NCI-H146 (cell line): ENCODE results near the gene MRPS33.
"Not testable (repeated sequence)": the region's sequence is repeated elsewhere in the genome, so short reads cannot be mapped to it uniquely, and the experiment has no call there.

Experiments
- DNase-seq: peaks from one replicate; lab custom pipeline; 2025; lab: John Stamatoyannopoulos, UW

Gene MRPS33

GRCh38 chr7:141014524-141015395 is at the start of gene MRPS33:
MRPS33 (minus strand) TSS chr7:141014952; CDS start chr7:141010633, 4,319 bp downstream.
- DNase-seq, result peak; percentile 97

GRCh38 chr7:141057788-141058187 is 43.0 kb upstream of the MRPS33 start:
- no peak for DNase-seq

DNA sequence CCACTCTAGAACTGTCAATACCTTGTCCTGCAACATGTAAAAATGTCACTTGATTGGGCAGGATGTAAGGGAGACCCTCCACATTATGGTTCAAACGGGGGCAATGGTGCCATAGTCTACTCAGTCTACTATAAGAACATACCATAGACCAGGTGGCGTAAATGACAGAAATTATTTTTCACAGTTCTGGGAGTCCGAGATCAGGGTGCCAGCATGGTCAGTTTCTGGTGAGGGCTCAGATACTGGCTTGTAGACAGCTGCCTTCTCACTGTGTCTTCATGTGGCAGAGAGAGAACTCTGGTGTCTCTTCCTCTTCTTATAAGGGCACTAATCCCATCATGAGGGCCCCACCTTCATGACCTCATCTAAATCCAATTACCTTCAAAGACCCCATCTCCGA is 40.4 kb upstream of the MRPS33 start:
- DNase-seq, result no peak

DNA sequence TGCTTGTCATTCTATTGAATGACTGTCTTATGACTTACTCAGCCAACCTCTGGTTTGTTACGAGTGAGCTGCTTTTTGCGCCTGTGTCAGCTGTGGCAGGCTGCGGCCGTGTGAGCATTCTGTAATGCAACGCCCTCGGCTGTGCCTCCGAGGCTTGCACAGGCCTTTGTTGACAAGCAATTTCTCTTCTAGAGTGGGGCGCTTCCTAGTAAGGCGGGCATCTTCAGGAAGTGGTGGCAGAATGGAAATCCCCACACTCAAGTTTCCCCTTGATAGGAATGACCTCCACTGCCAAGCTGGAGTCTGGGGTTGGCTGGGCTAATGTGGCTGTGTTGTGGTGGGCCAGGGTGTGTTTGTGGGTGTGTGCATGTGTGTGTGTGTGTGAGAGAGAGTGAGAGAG is 38.9 kb upstream of the MRPS33 start:
- DNase-seq, result no peak

DNA sequence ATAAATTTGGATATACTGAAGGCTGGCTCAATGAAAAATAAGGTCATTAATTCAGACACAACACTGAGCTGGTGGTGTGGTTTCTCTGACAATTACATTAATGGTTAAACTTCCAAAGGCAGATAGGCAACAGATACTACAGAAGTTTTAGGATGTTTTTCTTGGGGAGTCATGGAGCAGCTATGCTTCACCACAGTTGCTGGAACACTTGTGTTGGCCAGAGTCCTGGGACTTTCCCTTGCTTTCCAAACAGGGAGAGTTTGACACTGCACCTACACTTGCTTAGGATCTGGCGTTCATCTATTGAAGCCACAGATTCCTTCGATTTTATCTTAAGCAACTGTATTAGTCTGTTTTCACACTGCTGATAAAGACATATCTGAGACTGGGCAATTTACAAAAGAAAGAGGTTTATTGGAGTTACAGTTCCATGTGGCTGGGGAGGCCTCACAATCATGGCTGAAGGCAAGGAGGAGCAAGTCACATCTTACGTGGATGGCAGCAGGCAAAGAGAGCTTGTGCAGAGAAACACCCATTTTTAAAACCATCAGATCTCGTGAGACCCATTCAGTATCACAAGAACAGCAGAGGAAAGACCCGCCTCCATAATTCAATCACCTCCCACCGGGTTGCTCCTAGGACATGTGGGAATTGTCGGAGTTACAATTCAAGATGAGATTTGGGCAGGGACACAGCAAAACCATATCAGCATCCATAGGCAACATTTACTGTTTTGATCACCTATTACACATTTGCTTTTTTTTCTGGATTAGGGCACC is 31.3 kb upstream of the MRPS33 start:
- DNase-seq, result no peak

- no peak for DNase-seq
Measured at GRCh38 chr7:141045126-141045841, 30.5 kb upstream of the MRPS33 start.

DNA sequence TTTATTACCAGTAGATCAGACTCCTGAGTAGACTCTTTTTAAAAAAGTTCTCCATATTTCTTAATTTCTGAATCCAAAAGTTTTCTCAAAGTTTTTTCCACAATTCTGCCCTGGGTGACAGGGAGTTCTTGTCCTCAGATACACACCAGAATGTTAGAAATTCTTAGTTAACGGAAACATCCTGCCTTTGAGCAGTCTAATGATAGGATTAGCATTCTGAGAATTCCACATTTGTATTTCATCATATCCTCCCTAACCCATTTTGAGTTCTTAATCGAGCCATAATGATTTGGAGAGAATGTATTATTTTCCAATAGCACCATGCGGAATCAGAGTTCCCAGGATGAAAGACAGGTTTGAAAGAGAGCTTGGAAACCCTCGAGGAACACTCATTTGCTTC is 28.9 kb upstream of the MRPS33 start:
- DNase-seq, result no peak

DNA sequence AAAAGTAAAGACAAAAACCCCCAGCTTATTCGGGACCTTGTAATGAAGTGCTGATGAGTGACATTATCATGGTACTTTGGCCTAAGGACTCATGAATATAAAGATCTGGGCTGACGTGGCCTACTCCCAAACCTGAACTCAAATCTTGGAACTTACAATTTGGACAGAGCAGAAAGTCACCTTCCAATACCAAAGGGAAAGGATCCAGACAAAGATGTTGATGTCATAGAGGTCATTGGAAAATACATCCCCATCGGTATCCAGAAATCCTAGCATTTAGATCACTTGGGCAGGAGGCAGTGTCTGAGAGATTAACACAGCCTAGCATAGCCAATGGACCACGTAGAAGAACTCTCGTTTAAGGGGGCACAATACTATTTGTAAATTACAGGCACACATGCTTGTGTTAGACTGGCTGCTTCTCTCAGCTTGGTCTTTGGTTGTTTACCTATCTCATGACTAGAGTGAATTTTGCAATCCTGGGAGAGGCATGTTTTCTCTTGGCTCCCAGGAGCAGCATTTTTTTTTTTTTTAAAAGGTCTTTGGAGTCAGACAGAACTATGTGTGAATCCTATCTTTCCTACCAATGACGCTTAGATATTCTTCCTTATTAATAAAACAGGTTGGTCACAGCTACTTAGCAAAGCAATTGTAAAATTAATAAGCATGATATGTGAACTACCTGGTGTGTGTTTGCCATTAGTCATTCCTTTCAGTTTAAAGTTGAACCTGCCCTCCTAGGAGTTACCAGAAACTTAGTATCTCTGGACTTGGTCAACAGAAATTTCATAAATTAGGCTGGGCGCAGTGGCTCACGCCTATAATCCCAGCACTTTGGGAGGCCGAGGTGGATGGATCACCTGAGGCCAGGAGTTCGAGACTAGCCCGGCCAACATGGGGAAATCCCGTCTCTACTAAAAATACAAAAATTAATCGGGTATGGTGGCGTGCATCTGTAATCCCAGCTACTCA is 27.8 kb upstream of the MRPS33 start:
- no peak for DNase-seq

DNA sequence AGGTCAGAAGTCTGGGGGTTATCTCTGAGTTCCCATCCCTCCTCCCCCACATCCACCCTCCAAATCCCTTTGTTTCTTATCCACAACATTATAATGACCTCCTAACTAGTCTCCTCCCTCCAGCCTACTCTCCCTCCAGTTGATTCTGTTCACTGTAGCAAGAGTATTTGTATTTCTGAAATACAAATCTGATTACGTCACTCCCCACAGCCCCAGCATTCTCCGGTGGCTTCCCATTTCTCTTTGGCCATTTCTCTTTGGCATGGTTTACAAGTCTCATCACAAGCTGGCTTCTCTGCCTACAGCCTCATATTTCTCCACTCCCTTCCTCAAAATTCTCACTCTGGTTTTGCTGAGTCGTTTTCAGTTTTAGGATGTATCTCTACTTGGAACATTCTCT is 24.6 kb upstream of the MRPS33 start:
- DNase-seq, result no peak

DNA sequence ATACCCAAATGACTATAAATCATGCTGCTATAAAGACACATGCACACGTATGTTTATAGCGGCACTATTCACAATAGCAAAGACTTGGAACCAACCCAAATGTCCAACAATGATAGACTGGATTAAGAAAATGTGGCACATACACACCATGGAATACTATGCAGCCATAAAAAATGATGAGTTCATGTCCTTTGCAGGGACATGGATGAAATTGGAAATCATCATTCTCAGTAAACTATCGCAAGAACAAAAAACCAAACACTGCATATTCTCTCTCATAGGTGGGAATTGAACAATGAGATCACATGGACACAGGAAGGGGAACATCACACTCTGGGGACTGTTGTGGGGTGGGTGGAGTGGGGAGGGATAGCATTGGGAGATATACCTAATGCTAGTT is 23.3 kb upstream of the MRPS33 start:
- not testable (repeated sequence) for DNase-seq

DNA sequence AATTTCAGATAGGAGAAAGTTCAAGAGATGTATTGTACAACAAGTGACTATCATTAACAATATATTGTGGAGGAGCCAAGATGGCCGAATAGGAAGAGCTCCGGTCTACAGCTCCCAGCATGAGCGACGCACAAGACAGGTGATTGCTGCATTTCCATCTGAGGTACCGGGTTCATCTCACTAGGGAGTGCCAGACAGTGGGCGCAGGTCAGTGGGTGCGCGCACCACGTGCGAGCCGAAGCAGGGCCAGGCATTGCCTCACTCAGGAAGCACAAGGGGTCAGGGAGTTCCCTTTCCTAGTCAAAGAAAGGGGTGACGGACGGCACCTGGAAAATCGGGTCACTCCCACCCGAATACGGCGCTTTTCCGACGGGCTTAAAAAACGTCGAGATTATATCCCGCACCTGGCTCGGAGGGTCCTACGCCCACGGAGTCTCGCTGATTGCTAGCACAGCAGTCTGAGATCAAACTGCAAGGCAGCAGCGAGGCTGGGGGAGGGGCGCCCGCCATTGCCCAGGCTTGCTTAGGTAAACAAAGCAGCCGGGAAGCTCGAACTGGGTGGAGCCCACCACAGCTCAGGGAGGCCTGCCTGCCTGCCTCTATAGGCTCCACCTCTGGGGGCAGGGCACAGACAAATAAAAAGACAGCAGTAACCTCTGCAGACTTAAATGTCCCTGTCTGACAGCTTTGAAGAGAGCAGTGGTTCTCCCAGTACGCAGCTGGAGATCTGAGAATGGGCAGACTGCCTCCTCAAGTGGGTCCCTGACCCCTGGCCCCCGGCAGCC is 18.0 kb upstream of the MRPS33 start:
- peak; percentile 66 for DNase-seq

DNA sequence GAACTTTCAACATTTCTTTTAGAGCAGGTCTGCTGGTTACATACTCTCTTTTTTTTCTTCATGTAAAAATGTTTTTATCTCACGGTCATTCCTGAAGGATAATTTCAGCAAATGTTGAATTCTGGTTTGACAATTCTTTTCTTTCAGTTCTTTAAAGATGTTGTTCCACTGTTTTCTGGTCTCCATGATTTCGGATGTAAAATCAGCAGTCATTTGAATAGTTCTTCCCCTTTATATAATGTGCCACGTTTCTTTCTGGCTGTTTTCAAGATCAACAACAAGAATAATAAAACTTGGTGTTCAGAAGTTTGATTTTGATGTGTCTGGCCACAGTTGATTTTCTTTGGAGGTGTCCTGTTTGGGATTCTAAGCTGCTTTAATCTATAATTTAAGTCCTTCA is 14.0 kb upstream of the MRPS33 start:
- DNase-seq, result no peak

DNA sequence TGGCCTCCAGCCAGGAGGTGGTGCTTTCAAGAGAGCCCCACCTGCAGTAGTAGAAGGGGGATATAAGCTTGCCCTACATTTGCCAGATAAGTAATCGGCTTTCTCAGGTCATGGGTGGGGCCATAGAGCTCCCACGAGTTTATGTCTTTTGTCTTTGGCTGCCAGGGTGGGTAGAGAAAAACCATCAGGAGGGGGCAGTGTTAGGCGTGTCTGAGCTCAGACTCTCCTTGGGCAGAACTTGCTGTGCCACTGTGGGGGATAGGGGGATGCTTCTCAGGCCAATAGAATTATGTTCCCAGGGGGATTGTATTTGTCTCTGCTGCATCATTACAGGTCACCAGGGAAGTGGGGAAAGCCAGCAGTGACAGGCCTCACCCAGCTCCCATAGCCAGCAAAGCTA is 12.3 kb upstream of the MRPS33 start:
- peak; percentile 18 for DNase-seq

GRCh38 chr7:141024668-141025067 is 9.9 kb upstream of the MRPS33 start:
- DNase-seq, result no peak

DNA sequence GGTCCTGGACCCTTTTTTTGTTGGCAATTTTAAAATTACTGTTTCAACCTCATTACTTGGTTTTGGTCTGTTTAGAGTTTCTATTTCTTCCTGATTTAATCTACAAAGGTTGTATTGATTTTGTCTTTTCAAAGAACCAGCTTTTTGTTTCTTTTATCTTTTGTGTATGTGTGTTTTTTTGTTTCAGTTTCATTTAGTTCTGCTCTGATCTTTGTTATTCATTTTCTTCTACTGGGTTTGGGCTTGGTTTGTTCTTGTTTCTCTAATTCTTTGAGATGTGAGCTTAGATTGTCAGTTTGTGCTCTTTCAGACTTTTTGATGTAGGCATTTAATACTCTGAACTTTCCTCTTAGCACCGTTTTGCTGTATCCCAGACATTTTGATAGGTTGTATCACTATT is 8.5 kb upstream of the MRPS33 start:
- no peak for DNase-seq

DNA sequence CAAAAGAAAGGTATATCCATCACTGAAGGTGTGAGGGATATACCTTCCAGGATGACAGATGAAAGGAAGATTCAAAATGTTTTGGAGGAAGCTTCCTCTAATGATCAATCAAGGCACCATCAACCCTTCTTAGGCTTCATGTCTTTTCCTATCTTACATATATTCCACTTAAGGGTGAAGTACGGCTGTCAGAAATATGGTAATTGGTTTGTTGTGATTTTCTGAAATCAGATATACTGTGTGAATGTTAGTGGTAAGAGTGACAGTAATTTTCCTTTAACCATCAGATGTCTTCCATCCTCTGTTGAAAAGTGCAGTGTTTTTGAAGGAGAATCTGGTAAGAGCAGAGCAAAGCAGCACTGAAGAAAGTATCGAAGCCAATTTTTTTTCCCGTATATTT is 2.8 kb upstream of the MRPS33 start:
- DNase-seq, result no peak

DNA sequence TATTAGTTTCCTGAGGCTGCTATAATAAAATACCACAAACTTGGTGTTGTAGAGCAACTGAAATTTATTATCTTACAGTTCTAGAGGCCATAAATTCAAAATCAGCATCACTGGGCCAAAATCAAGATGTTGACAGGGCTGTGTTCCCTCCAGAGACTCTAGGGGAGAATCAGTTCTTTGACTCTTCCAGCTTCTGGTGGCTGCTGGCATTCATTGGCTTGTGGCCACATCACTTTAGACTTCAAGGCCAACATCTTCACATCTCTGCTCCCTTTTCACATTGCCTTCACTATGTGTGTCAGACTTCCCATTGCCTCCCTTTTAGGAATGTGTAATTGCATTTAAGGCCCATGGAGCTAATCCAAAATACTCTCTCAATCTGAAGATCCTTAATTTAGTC is 1.6 kb upstream of the MRPS33 start:
- DNase-seq, result no peak

GRCh38 chr7:141014125-141014523 is 628 bp downstream of the MRPS33 start:
- DNase-seq, result no peak

DNA sequence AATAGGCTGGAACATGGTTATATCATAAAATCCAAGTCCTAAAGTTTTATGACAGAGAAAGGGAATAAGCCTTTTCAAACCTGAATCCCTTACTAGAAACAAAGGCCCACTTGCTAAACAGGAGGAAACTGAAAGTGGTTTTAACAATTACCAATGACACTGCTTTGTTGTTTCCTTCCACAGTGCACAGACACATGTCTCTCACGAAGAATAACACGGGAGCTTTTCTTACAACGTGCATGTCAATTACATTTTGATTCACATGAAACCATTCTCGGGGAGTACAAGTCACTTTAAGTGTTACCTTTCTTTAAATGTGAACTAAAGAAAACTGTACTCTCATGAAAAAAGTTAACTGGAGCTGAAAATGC is 1.4 kb downstream of the MRPS33 start:
- DNase-seq, result no peak

GRCh38 chr7:141012696-141013344 is 1.9 kb downstream of the MRPS33 start:
- DNase-seq, result no peak
